Heart left ventricle (tissue), 16 donors: ENCODE measurements around the gene FAN1. TPM values are rescaled to one million over a fixed set of nuclear protein-coding genes. Genes with fewer than 3 reads are reported as not detected.

Experiments used
- ATAC-seq, 4 donors: fragments of 200-7000 bp; cut with Tn5 transposase; one replicate each; pipeline ENCODE4 v1.9.1; 2020 to 2022; ENCODE audit warnings: moderate library complexity in 4 of 4, mild to moderate bottlenecking in 3 of 4, moderate number of reproducible peaks in 1 of 4
- DNase-seq, 5 donors: peaks; one replicate each; pipeline ENCODE4 v3.0.0-alpha.2; 2020
- H3K27ac ChIP-seq, 12 donors: fragments of 200-600 bp; sonication (generic) in 4 of 12; one replicate each; pipeline versions ENCODE4 v1.5.0 to v1.8.0; 2016 to 2022; ENCODE audit warnings: mild to moderate bottlenecking in 2 of 12
- H3K27me3 ChIP-seq, 9 donors: fragments of 200-600 bp; sonication (generic) in 2 of 9; one replicate each; pipeline versions ENCODE4 v1.5.1 to v1.8.0; 2016 to 2022; ENCODE audit warnings: mild to moderate bottlenecking in 3 of 9
- H3K36me3 ChIP-seq, 9 donors: fragments of 200-600 bp; sonication (generic) in 2 of 9; one replicate each; pipeline versions ENCODE4 v1.5.0 to v1.8.0; 2018 to 2022; ENCODE audit warnings: mild to moderate bottlenecking in 2 of 9
- H3K4me1 ChIP-seq, 12 donors: fragments of 200-600 bp; sonication (generic) in 4 of 12; one replicate each; pipeline versions ENCODE4 v1.5.0 to v1.8.0; 2016 to 2022; ENCODE audit warnings: mild to moderate bottlenecking in 3 of 12
- H3K4me3 ChIP-seq, 12 donors: fragments of 200-600 bp; sonication (generic) in 4 of 12; one replicate each; pipeline versions ENCODE4 v1.5.0 to v1.8.0; 2017 to 2022; ENCODE audit warnings: mild to moderate bottlenecking in 9 of 12, moderate library complexity in 4 of 12
- H3K9me3 ChIP-seq, 12 donors: fragments of 200-600 bp; sonication (generic) in 4 of 12; one replicate each; pipeline versions ENCODE4 v1.5.0 to v1.8.0; 2016 to 2022; ENCODE audit warnings: mild to moderate bottlenecking in 1 of 12
- CTCF ChIP-seq, 12 donors: fragments of 200-600 bp; sonication (generic) in 4 of 12; IDR thresholded peaks; one replicate each; pipeline versions ENCODE4 v1.5.0 to v1.8.0; 2018 to 2022; ENCODE audit warnings: antibody characterized with exemption in 12 of 12, mild to moderate bottlenecking in 5 of 12
- POLR2A ChIP-seq, 2 donors: fragments of 450-650 bp; IDR thresholded peaks; one replicate each; pipeline ENCODE4 v1.6.1; 2017; ENCODE audit warnings: antibody characterized with exemption in 2 of 2, mild to moderate bottlenecking in 2 of 2, moderate library complexity in 2 of 2
- WGBS, 4 donors: extraction: QIAGEN DNeasy Blood & Tissue Kit in 2 of 4; methylation state at CpG; one replicate each; pipeline versions ENCODE4 v1.1.5 to v1.1.7; 2013 to 2018; 5-methylcytosine and 5-hydroxymethylcytosine counted together
- intact Hi-C, 10 donors: fragments of 100-400 bp; cut with DNase I; formaldehyde crosslinking; loops; one replicate each; pipeline versions ENCODE4 v1.11.1 to v1.14.2; 2022
- polyA plus RNA-seq, 2 donors: library from polyadenylated mRNA; stranded (reverse); fragments of 200-250 nt; gene quantifications; one replicate each; pipeline ENCODE4 v1.2.3, GENCODE V29; 2013
- total RNA-seq, 9 donors: library from RNA; depleted of rRNA in 2 of 9; stranded (reverse); fragments of >200 nt in 2 of 9; fragmentation: NEBNext Ultra II Directional in 3 of 9; extraction: Animal tissue kit (Norgen Biotek cat#: 25700) in 3 of 9; gene quantifications; one replicate each; pipeline versions ENCODE4 v1.1.0 to v1.2.4, GENCODE V29; 2016 to 2023
- donor health status: ischemic (EF 13 %, LVEDD 7.1; RV severe dilation, severe dysfunction).
- donor health status: healthy with polysubstance abuse.
- donor health status: DM: no; HTN: yes; CAD: no.
- donor health status: DM: no; HTN: no; CAD: no.
- donor health status: ischemic (EF 25% LVEDD 6.9; RV normal size, moderate dysfunction).
- donor health status: ischemic (EF 25% LVEDD 5.7; RV mildly dilated, moderate dysfunction).
- donor health status: healthy.
- donor health status: DM: yes; HTN: yes; CAD: no.
- donor health status: ischemic (EF 35%, LVEDD 5.7; RV mildly dilated, moderate dysfunction).
- donor health status: nonischemic (EF 11% LVEDD 7.7; RV severe dilation, severe dysfunction).
- donor health status: DM: yes; HTN: yes; CAD: no.
- donor health status: PGD.
- donor health status: ischemic (EF 29% LVEDD 5.4; RV normal size, mild dysfunction).
- donor health status: nonischemic (EF 23%, LVEDD 6.1; RV moderate dilation, normal function).

Gene FAN1
- total and polyA plus RNA-seq, 11 donors = 7.3 to 21.4 (median 17.5) TPM

GRCh38 chr15:30918366-30918765 is 14.7 kb downstream of the FAN1 start:
- ATAC-seq (peak in 2 of 4 donors; percentile 39 to 47), DNase-seq (peak in 1 of 5 donors; percentile 37)
- TF ChIP-seq CTCF (IDR thresholded peaks at IDR 0.05) (no peak), POLR2A (IDR thresholded peaks at IDR 0.05) (no peak)
- Histone ChIP-seq H3K27me3 (no peaks in the 10 kb centered on the region), H3K4me3 (no peak overlapping the region), H3K4me1 (peaks cover 0 to 50% (median 24%) of the 10 kb centered on the region in 12 donors), H3K9me3 (no peaks in the 10 kb centered on the region), H3K27ac (peak overlapping the region in 1 of 12 donors; percentile 6), H3K36me3 (peaks cover 0 to 99% (median 80%) of the 10 kb centered on the region in 9 donors)
- intact Hi-C loops = loop anchor here in 1 of 10 donors (10.0 kb wide), 1 partner anchor 56 kb away; no protein-coding TSS in a partner anchor
- WGBS, 4 donors = 48 to 68% (median 64%) methylated on average over 5 of the region's 5 CpGs

GRCh38 chr15:30919877-30920550 is 16.3 kb downstream of the FAN1 start:
- H3K36me3 ChIP-seq = peaks cover 0 to 99% (median 80%) of the 10 kb centered on the region in 9 donors
- no peak overlapping the region for H3K4me3 ChIP-seq
- WGBS, 4 donors = 84 to 89% (median 87%) methylated on average over 5 of the region's 5 CpGs
- H3K4me1 ChIP-seq = peaks cover 0 to 62% (median 28%) of the 10 kb centered on the region in 12 donors
- H3K27ac ChIP-seq = no peak overlapping the region
- DNase-seq (no peak), ATAC-seq (no peak)
- H3K27me3 ChIP-seq = no peaks in the 10 kb centered on the region
- TF ChIP-seq POLR2A (IDR thresholded peaks at IDR 0.05) (no peak), CTCF (IDR thresholded peaks at IDR 0.05) (no peak)
- H3K9me3 ChIP-seq = no peaks in the 10 kb centered on the region
- intact Hi-C loops = loop anchor here in 3 of 10 donors (5.0 to 10.0 kb wide), 3 partner anchors 55 to 65 kb away; no protein-coding TSS in a partner anchor

- H3K27ac ChIP-seq = peak overlapping the region in 6 of 12 donors; percentile 11 to 83 (median 71)
- 73 to 91% (median 80%) methylated on average over 4 of the region's 4 CpGs for WGBS, 4 donors
Measured at GRCh38 chr15:30921106-30921505, 17.4 kb downstream of the FAN1 start.

More at GRCh38 chr15:30921106-30921505, 17.4 kb downstream of the FAN1 start:
- Histone ChIP-seq H3K4me3 (no peak overlapping the region), H3K36me3 (peaks cover 0 to 99% (median 80%) of the 10 kb centered on the region in 9 donors), H3K27me3 (no peaks in the 10 kb centered on the region), H3K9me3 (no peaks in the 10 kb centered on the region), H3K4me1 (peaks cover 0 to 62% (median 28%) of the 10 kb centered on the region in 12 donors)
- no peak for DNase-seq
- ATAC-seq = no peak
- intact Hi-C loops = loop anchor here in 2 of 10 donors (5.0 to 10.0 kb wide), 2 partner anchors 61 to 64 kb away; no protein-coding TSS in a partner anchor
- TF ChIP-seq CTCF (IDR thresholded peaks at IDR 0.05) (no peak), POLR2A (IDR thresholded peaks at IDR 0.05) (no peak)
